Measurements from ENCODE around the gene BRWD1. TPM values are rescaled to one million over a fixed set of nuclear protein-coding genes. Genes with fewer than 3 reads are reported as not detected.

The BRWD1 gene
- polyA plus RNA-seq, 1 donor (not counting 4 experiments of a cell fraction or from before 2014, with no cell fraction given), result 15.1 TPM

DNA sequence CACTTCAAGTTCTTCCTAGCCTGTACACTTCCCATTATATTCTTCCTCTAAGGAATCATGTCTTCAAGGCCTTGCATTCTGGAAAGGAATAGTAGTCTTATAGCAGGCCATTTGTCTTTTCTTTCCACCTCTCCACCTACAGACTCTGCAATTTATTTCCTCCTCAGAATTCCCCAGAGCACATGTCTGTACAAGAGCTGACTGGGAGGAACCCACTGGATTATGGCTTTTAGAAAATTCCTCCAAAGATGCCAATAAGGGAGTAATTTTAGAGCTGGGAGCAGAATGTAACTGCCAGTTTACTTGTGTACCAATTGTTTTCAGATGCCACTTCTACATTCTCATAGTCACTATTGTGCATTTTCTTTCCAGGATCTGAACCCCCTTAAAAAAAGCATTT is 126.8 kb downstream of the BRWD1 start:
- Histone ChIP-seq H4K20me1 (ENCODE audit: control insufficient read depth, extremely low read depth, insufficient read depth, low read length) (no peaks in the 10 kb centered on the region), H3K27me3 (ENCODE audit: control insufficient read depth, extremely low read depth, insufficient read depth, low read length) (no peaks in the 10 kb centered on the region), H3K9me3 (ENCODE audit: control insufficient read depth, low read depth, low read length) (no peaks in the 10 kb centered on the region), H3K4me1 (ENCODE audit: control insufficient read depth, extremely low read depth, insufficient read depth, low read length) (peaks cover 31% of the 10 kb centered on the region), H3K79me2 (ENCODE audit: control insufficient read depth, insufficient read depth, low read length) (peaks cover 13% of the 10 kb centered on the region), H2AFZ (ENCODE audit: control insufficient read depth, low read length) (peak overlapping the region; percentile 14), H3K9me1 (ENCODE audit: control insufficient read depth, extremely low read depth, insufficient read depth, low read length) (no peaks in the 10 kb centered on the region), H3K36me3 (ENCODE audit: control insufficient read depth in 2 of 2, extremely low read depth in 1 of 2, insufficient read depth in 2 of 2, low read length in 2 of 2) (no peaks in the 10 kb centered on the region), H3K9ac (ENCODE audit: control insufficient read depth, extremely low read depth, insufficient read depth, low read length) (no peak overlapping the region), H3K4me2 (ENCODE audit: control insufficient read depth, extremely low read depth, insufficient read depth, low read depth, low read length) (peak overlapping the region; percentile 57), H3K4me3 (ENCODE audit: control insufficient read depth in 2 of 3, extremely low read depth in 1 of 3, insufficient read depth in 2 of 3, low read depth in 1 of 3, low read length in 3 of 3) (no peak overlapping the region), H3K27ac (ENCODE audit: control insufficient read depth, insufficient read depth, low read length) (peak overlapping the region; percentile 57)
- dilution Hi-C loops (cut with MboI; ENCODE audit: extremely low pct_ligation_motif_present, low sequenced_read_pairs), result no loop called here
- DNase-seq (ENCODE audit: low read depth, low spot score) (no peak), FAIRE-seq (no peak)
- no peak for TF ChIP-seq EZH2 (IDR thresholded peaks at IDR 0.05; ENCODE audit: low read length)
- TF ChIP-seq, protein P1, sequence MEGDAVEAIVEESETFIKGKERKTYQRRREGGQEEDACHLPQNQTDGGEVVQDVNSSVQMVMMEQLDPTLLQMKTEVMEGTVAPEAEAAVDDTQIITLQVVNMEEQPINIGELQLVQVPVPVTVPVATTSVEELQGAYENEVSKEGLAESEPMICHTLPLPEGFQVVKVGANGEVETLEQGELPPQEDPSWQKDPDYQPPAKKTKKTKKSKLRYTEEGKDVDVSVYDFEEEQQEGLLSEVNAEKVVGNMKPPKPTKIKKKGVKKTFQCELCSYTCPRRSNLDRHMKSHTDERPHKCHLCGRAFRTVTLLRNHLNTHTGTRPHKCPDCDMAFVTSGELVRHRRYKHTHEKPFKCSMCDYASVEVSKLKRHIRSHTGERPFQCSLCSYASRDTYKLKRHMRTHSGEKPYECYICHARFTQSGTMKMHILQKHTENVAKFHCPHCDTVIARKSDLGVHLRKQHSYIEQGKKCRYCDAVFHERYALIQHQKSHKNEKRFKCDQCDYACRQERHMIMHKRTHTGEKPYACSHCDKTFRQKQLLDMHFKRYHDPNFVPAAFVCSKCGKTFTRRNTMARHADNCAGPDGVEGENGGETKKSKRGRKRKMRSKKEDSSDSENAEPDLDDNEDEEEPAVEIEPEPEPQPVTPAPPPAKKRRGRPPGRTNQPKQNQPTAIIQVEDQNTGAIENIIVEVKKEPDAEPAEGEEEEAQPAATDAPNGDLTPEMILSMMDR (optimal IDR thresholded peaks at IDR 0.05 in 1 of 3, IDR thresholded peaks at IDR 0.05 in 1 of 3, conservative IDR thresholded peaks at IDR 0.05 in 1 of 3; ENCODE audit: extremely low read depth in 1 of 3, insufficient read depth in 2 of 3, low read length in 3 of 3), result no peak

DNA sequence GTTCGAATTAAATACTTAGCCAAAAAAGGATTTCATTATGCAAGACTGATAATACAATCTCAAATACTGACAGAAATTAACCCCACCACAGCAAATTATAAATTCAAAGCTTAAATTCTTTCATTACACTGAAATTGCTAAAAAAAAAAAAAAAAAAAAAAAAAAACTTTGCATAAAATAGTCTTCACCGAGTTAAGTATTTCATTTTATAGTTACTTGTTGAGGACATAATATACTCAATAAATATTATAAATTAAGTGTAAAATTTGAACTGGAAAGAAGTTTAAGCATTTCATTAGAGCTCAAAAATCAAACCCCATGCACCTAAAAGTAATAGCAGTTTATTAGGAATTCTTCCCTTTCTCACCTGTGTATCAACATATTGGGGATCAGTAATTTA is 128.3 kb downstream of the BRWD1 start:
- H3K36me3 ChIP-seq (ENCODE audit: control insufficient read depth in 2 of 2, extremely low read depth in 1 of 2, insufficient read depth in 2 of 2, low read length in 2 of 2), result no peaks in the 10 kb centered on the region
- H3K79me2 ChIP-seq (ENCODE audit: control insufficient read depth, insufficient read depth, low read length), result peaks cover 27% of the 10 kb centered on the region
- TF ChIP-seq EZH2 (IDR thresholded peaks at IDR 0.05; ENCODE audit: low read length), result no peak
- TF ChIP-seq, protein P1 (optimal IDR thresholded peaks at IDR 0.05 in 1 of 3, IDR thresholded peaks at IDR 0.05 in 1 of 3, conservative IDR thresholded peaks at IDR 0.05 in 1 of 3; ENCODE audit: extremely low read depth in 1 of 3, insufficient read depth in 2 of 3, low read length in 3 of 3), result no peak
- H3K4me3 ChIP-seq (ENCODE audit: control insufficient read depth in 2 of 3, extremely low read depth in 1 of 3, insufficient read depth in 2 of 3, low read depth in 1 of 3, low read length in 3 of 3), result no peak overlapping the region
- H3K27ac ChIP-seq (ENCODE audit: control insufficient read depth, insufficient read depth, low read length), result no peak overlapping the region
- H3K9me3 ChIP-seq (ENCODE audit: control insufficient read depth, low read depth, low read length), result no peaks in the 10 kb centered on the region
- dilution Hi-C loops (cut with MboI; ENCODE audit: extremely low pct_ligation_motif_present, low sequenced_read_pairs), result no loop called here
- H4K20me1 ChIP-seq (ENCODE audit: control insufficient read depth, extremely low read depth, insufficient read depth, low read length), result no peaks in the 10 kb centered on the region
- H3K9me1 ChIP-seq (ENCODE audit: control insufficient read depth, extremely low read depth, insufficient read depth, low read length), result no peaks in the 10 kb centered on the region
- H3K4me2 ChIP-seq (ENCODE audit: control insufficient read depth, extremely low read depth, insufficient read depth, low read depth, low read length), result peak overlapping the region; percentile 81
- FAIRE-seq (no peak), DNase-seq (ENCODE audit: low read depth, low spot score) (no peak)
- peaks cover 29% of the 10 kb centered on the region for H3K4me1 ChIP-seq (ENCODE audit: control insufficient read depth, extremely low read depth, insufficient read depth, low read length)
- no peaks in the 10 kb centered on the region for H3K27me3 ChIP-seq (ENCODE audit: control insufficient read depth, extremely low read depth, insufficient read depth, low read length)
- no peak overlapping the region for H2AFZ ChIP-seq (ENCODE audit: control insufficient read depth, low read length)
- H3K9ac ChIP-seq (ENCODE audit: control insufficient read depth, extremely low read depth, insufficient read depth, low read length), result no peak overlapping the region

All from keratinocyte (primary cell).